ENCODE data around the gene HABP4. TPM values are rescaled to one million over a fixed set of nuclear protein-coding genes. Genes with fewer than 3 reads are reported as not detected.

Gene HABP4
- total and polyA plus RNA-seq, 9 of the 15 experiments (the other 6 are each of a cell fraction or from before 2014, with no cell fraction given): 0.38 to 2.4 (median 1.9) TPM

DNA sequence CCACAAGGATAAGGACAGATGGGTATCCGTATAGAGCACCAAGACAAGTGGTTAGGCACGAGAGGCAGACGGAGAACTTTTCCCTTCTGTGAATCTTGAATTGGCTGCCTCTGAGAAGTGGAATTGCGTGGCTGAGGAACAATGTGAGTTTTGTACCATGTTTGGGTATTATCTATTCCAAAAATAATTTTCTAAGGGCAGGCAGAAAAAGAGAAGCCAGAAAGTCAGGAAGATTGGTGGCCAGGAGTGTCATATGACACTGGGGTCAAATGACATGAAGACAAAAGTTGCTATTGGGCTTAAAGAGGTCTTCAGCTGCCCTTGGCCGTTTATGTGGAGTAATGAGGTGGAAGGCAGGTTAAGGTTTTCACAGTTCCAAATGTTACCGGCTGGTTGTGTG lies 14.5 kb downstream of the HABP4 start (continued):
- TF ChIP-seq, protein P1, sequence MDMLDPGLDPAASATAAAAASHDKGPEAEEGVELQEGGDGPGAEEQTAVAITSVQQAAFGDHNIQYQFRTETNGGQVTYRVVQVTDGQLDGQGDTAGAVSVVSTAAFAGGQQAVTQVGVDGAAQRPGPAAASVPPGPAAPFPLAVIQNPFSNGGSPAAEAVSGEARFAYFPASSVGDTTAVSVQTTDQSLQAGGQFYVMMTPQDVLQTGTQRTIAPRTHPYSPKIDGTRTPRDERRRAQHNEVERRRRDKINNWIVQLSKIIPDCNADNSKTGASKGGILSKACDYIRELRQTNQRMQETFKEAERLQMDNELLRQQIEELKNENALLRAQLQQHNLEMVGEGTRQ (CRISPR knock-in tag; IDR thresholded peaks at IDR 0.05): peak; percentile 35; the same call in 1 of the 2 replicates
- no peak for TF ChIP-seq MTA1 (IDR thresholded peaks at IDR 0.05; ENCODE audit: borderline replicate concordance)
- no peak for TF ChIP-seq STAG1 (CRISPR knock-in tag; IDR thresholded peaks at IDR 0.05; ENCODE audit: borderline replicate concordance)

DNA sequence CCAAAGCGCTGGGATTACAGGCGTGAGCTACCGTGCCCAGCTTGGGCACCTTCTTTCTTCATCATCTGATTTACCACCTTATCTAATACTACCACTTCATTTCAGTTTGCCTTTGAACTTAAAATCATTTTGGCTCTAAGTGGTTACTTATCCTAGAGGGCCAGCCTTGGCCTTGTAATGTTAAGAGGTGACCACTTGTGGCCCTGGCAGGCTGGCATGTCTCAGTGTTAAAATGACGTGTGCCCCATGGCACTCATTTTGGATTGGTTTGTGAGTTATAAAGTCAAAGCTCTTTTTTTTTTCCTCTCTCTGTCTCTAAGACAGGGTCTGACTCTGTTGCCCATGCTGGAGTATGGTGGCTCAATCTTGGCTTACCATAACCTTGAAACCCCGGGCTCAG lies 17.8 kb downstream of the HABP4 start:
- ChIA-PET POLR2A (interaction anchor here (0.9 kb wide), 1 partner anchor 11 kb away, joined by 3 read pairs; no protein-coding TSS in a partner anchor), CTCF (ENCODE audit: low intra/inter-chr PET ratio) (no interaction called here)
- FAIRE-seq: no peak
- H3K9me3 ChIP-seq (replicated peaks; ENCODE audit: control insufficient read depth, insufficient read depth, low read depth, low read length): no peaks in the 10 kb centered on the region
- no peaks in the 10 kb centered on the region for H4K20me1 ChIP-seq (replicated peaks; ENCODE audit: control insufficient read depth, insufficient read depth, low read length)
- intact Hi-C loops (cut with micrococcal nuclease): no loop called here
- no peak overlapping the region for H3K27ac ChIP-seq (ENCODE audit: extremely low read depth, low read depth, low read length)
- H3K4me1 ChIP-seq (replicated peaks in 1 of 2; ENCODE audit: control insufficient read depth in 2 of 2, insufficient read depth in 2 of 2, low read length in 2 of 2): no peaks in the 10 kb centered on the region; a peak in 1 of 5 replicates
- in situ Hi-C loops (cut with MboI): no loop called here
- ATAC-seq: no peak
- no peaks in the 10 kb centered on the region for H3K79me2 ChIP-seq (ENCODE audit: control insufficient read depth, insufficient read depth, low read length)
- no peaks in the 10 kb centered on the region for H3K36me3 ChIP-seq (ENCODE audit: control insufficient read depth, insufficient read depth, low read length)
- WGBS (ENCODE audit: insufficient coverage, low coverage, missing lambda C conversion rate): 56% methylated on average over 5 of the region's 5 CpGs
- no TSS peak for BruUV-seq (replicated peaks)
- no peak overlapping the region for H2AFZ ChIP-seq (ENCODE audit: low read depth, low read length)
- H3K4me2 ChIP-seq (ENCODE audit: insufficient read depth, low read length): no peak overlapping the region
- no peak for DNase-seq (ENCODE audit: extremely low read depth in 1 of 4, low spot score in 3 of 4)
- no peak overlapping the region for H3K9ac ChIP-seq (ENCODE audit: insufficient read depth in 1 of 2, low read depth in 2 of 2, low read length in 2 of 2)
- no peak overlapping the region for H3K4me3 ChIP-seq
- H3K9me1 ChIP-seq (ENCODE audit: control insufficient read depth, insufficient read depth, low read length): no peaks in the 10 kb centered on the region
- H3K27me3 ChIP-seq (ENCODE audit: control insufficient read depth in 2 of 2, insufficient read depth in 2 of 2, low read length in 2 of 2): no peaks in the 10 kb centered on the region
- TF ChIP-seq CREBBP (IDR thresholded peaks at IDR 0.05; ENCODE audit: low read depth, low read length): no peak
- no peak for TF ChIP-seq TAF7 (tag; IDR thresholded peaks at IDR 0.05)
- TF ChIP-seq ZNF318 (IDR thresholded peaks at IDR 0.05; ENCODE audit: borderline replicate concordance in 1 of 2, low read depth in 1 of 2): no peak
